Measurements from ENCODE around the gene TMEM17. TPM values are rescaled to one million over a fixed set of nuclear protein-coding genes. Genes with fewer than 3 reads are reported as not detected.

TMEM17 gene
- total RNA-seq, 4 donors from 2014 or later = 1.4 to 4.4 (median 1.6) TPM

DNA sequence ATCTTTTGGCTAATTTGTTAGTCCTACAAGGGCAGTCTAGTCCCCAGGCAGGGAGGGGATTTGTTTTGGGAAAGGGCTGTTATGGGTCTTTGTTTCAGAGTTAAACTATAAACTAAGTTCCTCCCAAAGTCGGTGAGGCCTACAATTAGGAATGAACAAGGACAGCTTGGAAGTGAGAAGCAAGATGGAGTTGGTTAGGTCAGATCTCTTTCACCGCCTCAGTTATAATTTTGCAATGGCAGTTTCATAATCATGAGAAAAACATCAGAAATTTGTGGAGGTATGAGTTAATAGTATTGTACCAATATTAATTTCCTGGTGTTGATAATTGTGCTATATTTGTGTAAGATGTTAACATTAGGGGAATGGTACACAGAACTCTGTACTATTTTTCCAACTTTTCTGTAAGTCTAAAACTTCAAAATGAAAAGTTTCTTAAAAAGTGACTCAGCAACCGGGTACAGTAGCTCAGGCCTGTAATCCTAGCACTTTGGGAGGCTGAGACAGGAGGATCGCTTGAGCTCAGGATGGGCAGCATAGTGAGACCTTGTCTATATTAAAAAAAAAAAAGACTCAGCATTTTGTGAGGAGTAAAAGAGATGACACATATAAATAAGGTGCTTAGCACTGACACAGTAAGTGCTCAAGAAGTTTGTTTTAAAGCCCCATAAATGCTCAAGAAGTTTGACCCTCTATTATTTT lies 40.8 kb downstream of the TMEM17 start:
- TF ChIP-seq CTCF (IDR thresholded peaks at IDR 0.05; ENCODE audit: low read depth) = no peak

DNA sequence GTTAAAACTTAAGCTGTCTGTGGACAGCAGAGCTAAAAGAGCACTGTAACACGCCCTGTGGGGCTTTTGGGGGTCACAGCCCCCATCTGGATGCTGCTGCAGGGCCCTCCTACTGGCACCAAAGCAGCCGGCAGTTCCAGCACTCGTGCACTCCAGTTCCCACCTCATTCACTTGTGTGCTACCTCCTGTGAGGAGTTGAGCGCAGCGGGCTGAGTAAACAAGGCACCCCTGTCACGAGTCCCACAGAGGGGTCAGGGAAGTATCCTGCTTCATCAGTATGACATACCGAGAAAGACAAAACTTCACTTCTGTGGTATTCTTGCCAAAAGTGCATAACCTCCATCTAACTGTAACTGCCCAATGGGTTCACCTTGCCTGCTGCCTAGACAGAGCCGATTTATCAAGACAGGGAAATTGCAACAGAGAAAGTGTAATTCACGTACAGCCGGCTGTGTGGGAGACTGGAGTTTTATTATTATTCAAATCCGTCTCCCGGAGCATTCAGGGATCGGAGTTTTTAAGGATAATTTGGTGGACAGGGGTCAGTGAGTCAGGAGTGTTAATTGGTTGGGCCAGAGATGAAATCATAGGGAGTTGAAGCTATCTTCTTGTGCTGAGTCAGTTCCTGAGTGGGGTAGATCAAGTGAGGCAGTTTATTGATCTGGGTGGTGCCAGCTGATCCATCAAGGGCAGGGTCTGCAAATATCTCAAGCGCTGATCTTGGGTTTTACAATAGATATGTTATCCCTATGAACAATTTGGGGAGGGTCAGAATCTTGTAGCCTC lies 41.6 kb downstream of the TMEM17 start:
- no peak for TF ChIP-seq CTCF (IDR thresholded peaks at IDR 0.05; ENCODE audit: low read depth)

DNA sequence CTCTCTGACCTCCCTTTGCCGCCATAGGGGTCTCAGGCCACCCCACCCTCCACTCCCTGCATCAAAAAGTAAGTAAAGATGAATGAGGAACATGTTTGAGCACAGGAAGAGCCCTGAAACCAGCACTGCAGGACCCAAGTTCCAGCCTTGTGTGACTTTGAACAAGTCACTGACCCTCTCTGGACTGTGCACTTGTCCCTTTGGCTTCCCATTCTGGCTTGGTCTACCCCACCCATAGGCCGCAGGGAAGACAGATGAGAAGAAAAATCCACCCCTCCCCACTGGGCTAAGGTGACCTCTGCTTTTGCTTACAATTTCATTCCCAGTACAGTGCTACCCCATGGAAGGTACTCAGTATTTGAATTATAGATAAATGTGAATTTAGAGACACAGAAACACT lies 43.8 kb downstream of the TMEM17 start:
- no peak for TF ChIP-seq CTCF (IDR thresholded peaks at IDR 0.05; ENCODE audit: low read depth)

DNA sequence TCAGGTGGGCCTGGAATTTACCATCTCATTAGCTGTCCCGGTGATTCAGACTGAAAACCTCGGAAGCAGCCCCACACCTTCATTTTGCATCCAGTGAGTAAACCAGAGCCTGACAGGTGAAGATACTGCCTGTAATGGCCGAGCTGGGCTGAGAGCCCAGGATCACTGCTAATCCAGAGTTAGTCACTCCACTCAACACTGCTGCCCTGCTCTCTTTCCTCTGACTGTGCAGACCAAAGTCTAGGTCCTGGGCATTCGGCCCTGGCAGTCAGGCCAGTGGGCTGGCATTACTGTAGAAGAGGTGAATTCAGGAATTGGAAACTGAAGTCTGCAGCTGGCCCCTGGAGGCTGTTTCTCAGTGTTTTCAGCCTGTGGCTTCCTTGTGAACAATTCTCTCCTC lies 44.3 kb downstream of the TMEM17 start:
- TF ChIP-seq CTCF (IDR thresholded peaks at IDR 0.05; ENCODE audit: low read depth) = no peak

GRCh38 chr2:62461017-62461553 lies 44.9 kb downstream of the TMEM17 start:
- TF ChIP-seq CTCF (IDR thresholded peaks at IDR 0.05; ENCODE audit: low read depth) = no peak

DNA sequence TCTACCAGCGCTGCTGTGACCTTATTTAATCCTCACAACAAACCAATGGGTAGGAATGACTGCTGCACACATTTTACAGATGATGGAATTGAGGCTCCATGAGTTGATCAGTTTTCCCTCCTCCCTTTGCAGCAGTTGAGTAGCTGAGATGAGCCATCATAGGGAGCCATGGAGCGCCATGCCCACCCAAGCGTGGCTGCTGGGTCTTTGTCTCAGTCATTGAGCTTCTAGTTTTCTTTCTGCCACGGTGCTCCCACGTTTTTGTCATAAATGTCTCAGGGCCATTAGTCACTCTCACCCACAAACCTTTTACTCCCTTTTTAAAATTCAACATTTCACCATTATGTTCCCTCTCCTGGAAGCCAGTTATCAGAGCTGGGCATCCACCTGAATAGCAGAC lies 45.8 kb downstream of the TMEM17 start:
- no peak for TF ChIP-seq CTCF (IDR thresholded peaks at IDR 0.05; ENCODE audit: low read depth)

DNA sequence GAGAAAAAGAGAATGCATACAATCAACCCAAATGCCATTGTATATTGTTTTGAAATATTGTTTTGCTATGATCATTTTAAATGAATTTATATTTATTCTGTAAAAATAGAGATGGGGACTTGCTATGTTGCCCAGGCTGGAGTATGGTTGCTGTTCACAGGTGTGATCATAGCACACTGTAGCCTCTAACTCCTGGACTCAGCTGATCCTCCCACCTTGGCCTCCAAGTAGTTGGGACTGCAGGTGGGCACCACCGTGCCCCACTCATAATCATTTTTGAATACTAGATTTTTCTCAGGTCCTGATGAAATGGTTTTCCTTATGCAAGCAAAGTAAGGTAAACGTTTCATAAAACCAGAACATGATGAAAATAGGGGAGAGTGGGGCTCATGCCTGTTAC lies 46.3 kb downstream of the TMEM17 start:
- TF ChIP-seq CTCF (IDR thresholded peaks at IDR 0.05; ENCODE audit: low read depth) = no peak
